ENCODE results near the gene RPN2. TPM values are rescaled to one million over a fixed set of nuclear protein-coding genes. Genes with fewer than 3 reads are reported as not detected.

Gene RPN2
- total RNA-seq, 3 donors from 2014 or later, result 106 to 193 (median 127) TPM

DNA sequence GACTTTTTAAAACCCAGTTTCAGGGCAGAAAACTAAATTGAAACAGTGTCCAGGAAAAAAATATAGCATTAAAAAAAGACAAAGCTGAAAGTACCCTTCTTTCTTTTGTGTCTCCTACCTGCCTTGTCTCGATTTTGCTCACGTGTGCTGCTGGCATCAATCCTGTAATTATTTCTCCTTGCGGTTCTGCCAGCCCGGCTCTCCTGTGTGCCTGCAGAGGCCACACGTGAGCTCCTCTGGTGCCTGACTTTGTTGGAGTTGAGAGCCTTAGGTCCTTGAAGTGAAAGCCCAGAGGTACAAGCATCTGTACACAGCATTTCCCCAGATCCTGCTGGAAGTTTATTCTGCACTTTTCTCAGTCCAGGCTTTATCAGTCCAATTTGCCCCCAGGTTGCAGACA lies 46.0 kb downstream of the RPN2 start:
- TF ChIP-seq, protein P1, sequence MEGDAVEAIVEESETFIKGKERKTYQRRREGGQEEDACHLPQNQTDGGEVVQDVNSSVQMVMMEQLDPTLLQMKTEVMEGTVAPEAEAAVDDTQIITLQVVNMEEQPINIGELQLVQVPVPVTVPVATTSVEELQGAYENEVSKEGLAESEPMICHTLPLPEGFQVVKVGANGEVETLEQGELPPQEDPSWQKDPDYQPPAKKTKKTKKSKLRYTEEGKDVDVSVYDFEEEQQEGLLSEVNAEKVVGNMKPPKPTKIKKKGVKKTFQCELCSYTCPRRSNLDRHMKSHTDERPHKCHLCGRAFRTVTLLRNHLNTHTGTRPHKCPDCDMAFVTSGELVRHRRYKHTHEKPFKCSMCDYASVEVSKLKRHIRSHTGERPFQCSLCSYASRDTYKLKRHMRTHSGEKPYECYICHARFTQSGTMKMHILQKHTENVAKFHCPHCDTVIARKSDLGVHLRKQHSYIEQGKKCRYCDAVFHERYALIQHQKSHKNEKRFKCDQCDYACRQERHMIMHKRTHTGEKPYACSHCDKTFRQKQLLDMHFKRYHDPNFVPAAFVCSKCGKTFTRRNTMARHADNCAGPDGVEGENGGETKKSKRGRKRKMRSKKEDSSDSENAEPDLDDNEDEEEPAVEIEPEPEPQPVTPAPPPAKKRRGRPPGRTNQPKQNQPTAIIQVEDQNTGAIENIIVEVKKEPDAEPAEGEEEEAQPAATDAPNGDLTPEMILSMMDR (IDR thresholded peaks at IDR 0.05), result no peak
- DNase-seq, result no peak

DNA sequence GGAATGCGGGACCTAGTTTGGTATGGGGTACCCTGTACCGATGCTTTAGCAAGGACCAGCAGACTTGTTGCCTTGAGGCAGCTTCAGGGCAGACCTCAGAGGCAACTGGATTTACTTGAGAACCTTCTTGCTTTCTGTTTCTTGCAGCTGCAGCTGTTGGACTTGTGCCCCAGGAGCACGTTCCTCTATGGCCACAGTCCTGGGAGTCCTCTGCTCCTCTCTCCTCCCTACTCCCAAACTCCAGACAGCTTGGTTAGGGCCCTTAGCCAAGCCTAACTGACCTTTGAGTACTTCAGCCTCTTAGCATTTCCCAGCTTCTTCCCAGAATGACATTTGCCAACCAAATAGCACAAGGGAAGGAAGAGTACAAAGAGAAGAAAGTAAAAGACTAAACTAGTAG lies 47.8 kb downstream of the RPN2 start:
- intact Hi-C loops (cut with DNase I, micrococcal nuclease), result no loop called here
- H3K36me3 ChIP-seq (ENCODE audit: low read depth), result peaks cover 15% of the 10 kb centered on the region
- H3K4me3 ChIP-seq, result no peak overlapping the region
- TF ChIP-seq, protein P1 (IDR thresholded peaks at IDR 0.05), result no peak
- peak; percentile 37 to 59 (median 47) for DNase-seq
- peak; percentile 40 for ATAC-seq
- no peaks in the 10 kb centered on the region for H3K4me1 ChIP-seq (ENCODE audit: low read depth)
- no peaks in the 10 kb centered on the region for H3K9me3 ChIP-seq

More for the DNA sequence above, 46.0 kb downstream of the RPN2 start:
- no peaks in the 10 kb centered on the region for H3K9me3 ChIP-seq
- H3K4me1 ChIP-seq (ENCODE audit: low read depth), result peaks cover 9% of the 10 kb centered on the region
- ATAC-seq, result no peak
- H3K4me3 ChIP-seq, result no peak overlapping the region
- peaks cover 15% of the 10 kb centered on the region for H3K36me3 ChIP-seq (ENCODE audit: low read depth)
- intact Hi-C loops (cut with DNase I, micrococcal nuclease), result no loop called here

DNA sequence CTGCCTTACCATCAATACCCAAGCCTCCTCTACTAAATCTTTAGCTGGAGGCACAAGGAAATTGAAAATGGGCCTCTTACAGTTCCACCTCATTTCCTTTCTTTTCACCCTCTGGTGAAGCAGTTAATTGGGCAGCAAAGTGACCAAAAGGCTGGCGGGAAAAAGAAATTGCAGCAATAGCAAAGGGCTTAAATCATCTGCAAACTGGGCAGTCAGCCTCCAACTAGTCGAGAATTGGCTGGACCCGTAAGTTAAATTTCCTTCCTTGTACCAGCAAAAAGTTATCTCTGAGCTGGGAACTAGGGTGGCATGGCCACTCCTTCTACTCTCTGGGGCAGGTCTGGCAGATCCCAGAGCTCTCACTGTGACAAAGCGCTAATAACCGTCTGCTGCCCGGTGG lies 49.0 kb downstream of the RPN2 start:
- TF ChIP-seq, protein P1 (IDR thresholded peaks at IDR 0.05), result no peak
- no peak for DNase-seq
- Histone ChIP-seq H3K9me3 (no peaks in the 10 kb centered on the region), H3K36me3 (ENCODE audit: low read depth) (peaks cover 15% of the 10 kb centered on the region), H3K4me3 (no peak overlapping the region), H3K4me1 (ENCODE audit: low read depth) (no peaks in the 10 kb centered on the region)
- intact Hi-C loops (cut with DNase I, micrococcal nuclease), result no loop called here
- no peak for ATAC-seq

DNA sequence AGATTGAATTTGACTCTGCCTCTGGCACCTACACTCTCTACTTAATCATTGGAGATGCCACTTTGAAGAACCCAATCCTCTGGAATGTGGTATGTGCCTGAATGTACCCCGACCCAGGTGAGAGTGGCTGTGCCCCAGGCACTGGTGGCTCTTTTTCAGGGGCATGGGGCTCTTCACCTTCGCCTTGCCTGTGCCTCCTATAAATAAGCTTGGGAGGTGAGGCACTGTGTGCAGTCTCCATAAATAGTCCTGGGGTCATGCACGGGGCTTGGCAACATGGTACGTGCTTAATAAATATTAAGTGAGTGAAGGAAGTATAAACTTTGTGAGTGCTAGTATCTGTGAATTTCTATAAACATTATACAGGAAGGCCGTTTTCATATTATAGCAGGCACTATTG lies 49.5 kb downstream of the RPN2 start:
- ATAC-seq, result no peak
- Histone ChIP-seq H3K4me3 (no peak overlapping the region), H3K36me3 (ENCODE audit: low read depth) (peaks cover 15% of the 10 kb centered on the region), H3K9me3 (no peaks in the 10 kb centered on the region), H3K4me1 (ENCODE audit: low read depth) (no peaks in the 10 kb centered on the region)
- no peak for DNase-seq
- intact Hi-C loops (cut with DNase I, micrococcal nuclease), result no loop called here
- TF ChIP-seq, protein P1 (IDR thresholded peaks at IDR 0.05), result no peak

DNA sequence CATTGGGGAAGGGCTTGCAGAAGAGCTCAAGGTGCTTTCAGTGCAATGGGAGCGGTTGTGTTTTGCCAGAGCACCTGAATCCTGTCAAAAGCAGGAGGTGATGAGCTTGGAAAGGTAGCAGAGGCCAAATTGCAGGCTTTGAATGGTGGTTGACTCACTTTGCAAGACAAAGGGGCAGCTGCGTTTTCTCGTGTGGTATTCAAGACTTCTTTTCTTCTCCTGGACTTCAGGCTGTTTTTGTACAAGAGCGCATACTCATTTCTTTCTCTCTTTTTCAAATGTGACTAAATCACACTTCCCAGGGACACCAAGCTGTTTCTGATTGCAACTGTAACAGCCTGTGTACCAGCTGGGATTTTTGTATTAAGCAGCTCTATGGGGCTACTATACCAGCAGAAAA lies 50.2 kb downstream of the RPN2 start:
- peaks cover 10% of the 10 kb centered on the region for H3K36me3 ChIP-seq (ENCODE audit: low read depth)
- intact Hi-C loops (cut with DNase I, micrococcal nuclease), result no loop called here
- H3K9me3 ChIP-seq, result no peaks in the 10 kb centered on the region
- no peak overlapping the region for H3K4me3 ChIP-seq
- DNase-seq, result no peak
- TF ChIP-seq, protein P1 (IDR thresholded peaks at IDR 0.05), result no peak
- no peaks in the 10 kb centered on the region for H3K4me1 ChIP-seq (ENCODE audit: low read depth)
- ATAC-seq, result no peak

DNA sequence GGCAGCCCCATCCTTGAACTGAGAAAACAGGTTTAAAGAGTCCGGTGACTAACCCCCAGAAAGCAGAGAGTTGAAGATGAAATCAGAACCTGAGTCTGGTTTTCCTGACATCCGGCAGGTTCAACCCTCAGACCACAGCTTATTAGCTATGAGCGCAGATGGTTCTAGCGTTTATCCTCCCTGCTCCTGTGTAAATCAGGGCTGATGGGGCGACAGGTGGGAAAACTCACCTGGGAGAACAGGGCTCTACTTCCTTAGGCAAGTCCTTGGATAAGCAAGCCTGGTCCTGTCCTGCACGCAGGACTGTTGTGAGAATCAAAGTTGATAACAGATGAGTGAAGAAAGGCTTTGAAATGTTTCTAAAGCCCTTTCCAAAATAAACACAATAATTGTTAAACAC lies 51.1 kb downstream of the RPN2 start:
- TF ChIP-seq, protein P1 (IDR thresholded peaks at IDR 0.05), result no peak
- intact Hi-C loops (cut with DNase I, micrococcal nuclease), result no loop called here
- Histone ChIP-seq H3K4me3 (no peak overlapping the region), H3K36me3 (ENCODE audit: low read depth) (peaks cover 6% of the 10 kb centered on the region), H3K9me3 (no peaks in the 10 kb centered on the region), H3K4me1 (ENCODE audit: low read depth) (no peaks in the 10 kb centered on the region)
- DNase-seq (no peak), ATAC-seq (no peak)

All from mucosa of descending colon (tissue), 3 donors.